ENCODE data around the gene MITF. TPM values are rescaled to one million over a fixed set of nuclear protein-coding genes. Genes with fewer than 3 reads are reported as not detected.

The MITF gene
- polyA plus RNA-seq, 1 donor from 2014 or later = not detected

DNA sequence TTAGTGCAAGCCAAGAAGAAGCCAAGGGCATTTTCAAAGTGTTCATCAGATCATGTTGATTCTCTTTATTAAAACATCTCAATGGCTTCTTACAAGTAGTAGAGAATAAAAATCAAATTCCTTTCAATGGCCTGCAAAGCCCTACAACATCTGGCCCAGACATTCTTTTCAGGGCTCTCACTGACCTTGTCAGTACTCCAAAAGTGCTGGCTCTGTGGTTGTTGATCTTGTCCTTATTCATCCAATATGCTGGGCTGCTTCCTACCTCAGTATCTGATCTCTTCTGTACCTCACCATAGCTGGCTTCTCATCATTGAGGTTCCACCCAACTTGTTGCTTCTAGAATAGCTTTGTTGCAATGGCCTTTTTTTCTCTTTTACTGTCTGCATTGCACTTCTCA lies 186.2 kb downstream of the MITF start:
- H3K4me3 ChIP-seq (ENCODE audit: low read length) = no peak overlapping the region
- no peak overlapping the region for H3K27ac ChIP-seq (ENCODE audit: low read length)
- H3K27me3 ChIP-seq (ENCODE audit: insufficient read depth, low read depth, low read length) = no peaks in the 10 kb centered on the region
- TF ChIP-seq POLR2AphosphoS5 (IDR thresholded peaks at IDR 0.05) = no peak
- no peak for TF ChIP-seq SMC3 (conservative IDR thresholded peaks at IDR 0.05; ENCODE audit: poor library complexity)
- TF ChIP-seq EZH2 (IDR thresholded peaks at IDR 0.05; ENCODE audit: borderline replicate concordance, insufficient read depth, low read length, poor library complexity, severe bottlenecking) = no peak
- TF ChIP-seq, protein P1, sequence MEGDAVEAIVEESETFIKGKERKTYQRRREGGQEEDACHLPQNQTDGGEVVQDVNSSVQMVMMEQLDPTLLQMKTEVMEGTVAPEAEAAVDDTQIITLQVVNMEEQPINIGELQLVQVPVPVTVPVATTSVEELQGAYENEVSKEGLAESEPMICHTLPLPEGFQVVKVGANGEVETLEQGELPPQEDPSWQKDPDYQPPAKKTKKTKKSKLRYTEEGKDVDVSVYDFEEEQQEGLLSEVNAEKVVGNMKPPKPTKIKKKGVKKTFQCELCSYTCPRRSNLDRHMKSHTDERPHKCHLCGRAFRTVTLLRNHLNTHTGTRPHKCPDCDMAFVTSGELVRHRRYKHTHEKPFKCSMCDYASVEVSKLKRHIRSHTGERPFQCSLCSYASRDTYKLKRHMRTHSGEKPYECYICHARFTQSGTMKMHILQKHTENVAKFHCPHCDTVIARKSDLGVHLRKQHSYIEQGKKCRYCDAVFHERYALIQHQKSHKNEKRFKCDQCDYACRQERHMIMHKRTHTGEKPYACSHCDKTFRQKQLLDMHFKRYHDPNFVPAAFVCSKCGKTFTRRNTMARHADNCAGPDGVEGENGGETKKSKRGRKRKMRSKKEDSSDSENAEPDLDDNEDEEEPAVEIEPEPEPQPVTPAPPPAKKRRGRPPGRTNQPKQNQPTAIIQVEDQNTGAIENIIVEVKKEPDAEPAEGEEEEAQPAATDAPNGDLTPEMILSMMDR (IDR thresholded peaks at IDR 0.05; ENCODE audit: poor library complexity, severe bottlenecking) = no peak
- no peak for TF ChIP-seq MXI1 (conservative IDR thresholded peaks at IDR 0.05; ENCODE audit: poor library complexity, severe bottlenecking)
- no peak for TF ChIP-seq TAF1 (IDR thresholded peaks at IDR 0.05; ENCODE audit: low read depth)
- TF ChIP-seq RAD21 (conservative IDR thresholded peaks at IDR 0.05) = no peak
- TF ChIP-seq, protein P2, sequence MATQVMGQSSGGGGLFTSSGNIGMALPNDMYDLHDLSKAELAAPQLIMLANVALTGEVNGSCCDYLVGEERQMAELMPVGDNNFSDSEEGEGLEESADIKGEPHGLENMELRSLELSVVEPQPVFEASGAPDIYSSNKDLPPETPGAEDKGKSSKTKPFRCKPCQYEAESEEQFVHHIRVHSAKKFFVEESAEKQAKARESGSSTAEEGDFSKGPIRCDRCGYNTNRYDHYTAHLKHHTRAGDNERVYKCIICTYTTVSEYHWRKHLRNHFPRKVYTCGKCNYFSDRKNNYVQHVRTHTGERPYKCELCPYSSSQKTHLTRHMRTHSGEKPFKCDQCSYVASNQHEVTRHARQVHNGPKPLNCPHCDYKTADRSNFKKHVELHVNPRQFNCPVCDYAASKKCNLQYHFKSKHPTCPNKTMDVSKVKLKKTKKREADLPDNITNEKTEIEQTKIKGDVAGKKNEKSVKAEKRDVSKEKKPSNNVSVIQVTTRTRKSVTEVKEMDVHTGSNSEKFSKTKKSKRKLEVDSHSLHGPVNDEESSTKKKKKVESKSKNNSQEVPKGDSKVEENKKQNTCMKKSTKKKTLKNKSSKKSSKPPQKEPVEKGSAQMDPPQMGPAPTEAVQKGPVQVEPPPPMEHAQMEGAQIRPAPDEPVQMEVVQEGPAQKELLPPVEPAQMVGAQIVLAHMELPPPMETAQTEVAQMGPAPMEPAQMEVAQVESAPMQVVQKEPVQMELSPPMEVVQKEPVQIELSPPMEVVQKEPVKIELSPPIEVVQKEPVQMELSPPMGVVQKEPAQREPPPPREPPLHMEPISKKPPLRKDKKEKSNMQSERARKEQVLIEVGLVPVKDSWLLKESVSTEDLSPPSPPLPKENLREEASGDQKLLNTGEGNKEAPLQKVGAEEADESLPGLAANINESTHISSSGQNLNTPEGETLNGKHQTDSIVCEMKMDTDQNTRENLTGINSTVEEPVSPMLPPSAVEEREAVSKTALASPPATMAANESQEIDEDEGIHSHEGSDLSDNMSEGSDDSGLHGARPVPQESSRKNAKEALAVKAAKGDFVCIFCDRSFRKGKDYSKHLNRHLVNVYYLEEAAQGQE (IDR thresholded peaks at IDR 0.05; ENCODE audit: borderline replicate concordance) = no peak
- no peak for TF ChIP-seq EP300 (conservative IDR thresholded peaks at IDR 0.05; ENCODE audit: poor library complexity, severe bottlenecking)
- H2AFZ ChIP-seq (ENCODE audit: low read depth, low read length) = no peak overlapping the region
- no peak overlapping the region for H3K4me2 ChIP-seq (ENCODE audit: low read length)
- H3K79me2 ChIP-seq (replicated peaks; ENCODE audit: insufficient read depth, low read length) = no peaks in the 10 kb centered on the region
- H3K9me2 ChIP-seq (ENCODE audit: insufficient read depth, low read length) = no peaks in the 10 kb centered on the region
- no peak overlapping the region for H3K9ac ChIP-seq (ENCODE audit: low read length)
- no peaks in the 10 kb centered on the region for H4K20me1 ChIP-seq (ENCODE audit: insufficient read depth)
- no peaks in the 10 kb centered on the region for H3K9me3 ChIP-seq (ENCODE audit: low read length)
- no peaks in the 10 kb centered on the region for H3F3A ChIP-seq (ENCODE audit: insufficient read depth, low read length, poor library complexity, severe bottlenecking)
- H3K36me3 ChIP-seq (ENCODE audit: insufficient read depth, low read length) = no peaks in the 10 kb centered on the region

GRCh38 chr3:69926385-69926784 lies 187.1 kb downstream of the MITF start:
- Histone ChIP-seq H3K9ac (ENCODE audit: low read length) (no peak overlapping the region), H2AFZ (ENCODE audit: low read depth, low read length) (no peak overlapping the region), H3K36me3 (ENCODE audit: insufficient read depth, low read length) (no peaks in the 10 kb centered on the region), H3K9me2 (ENCODE audit: insufficient read depth, low read length) (no peaks in the 10 kb centered on the region), H3K9me3 (ENCODE audit: low read length) (no peaks in the 10 kb centered on the region), H3K4me2 (ENCODE audit: low read length) (no peak overlapping the region), H3K4me3 (ENCODE audit: low read length) (no peak overlapping the region), H3K27ac (ENCODE audit: low read length) (no peak overlapping the region), H3K27me3 (ENCODE audit: insufficient read depth, low read depth, low read length) (no peaks in the 10 kb centered on the region), H3F3A (ENCODE audit: insufficient read depth, low read length, poor library complexity, severe bottlenecking) (no peaks in the 10 kb centered on the region), H3K79me2 (replicated peaks; ENCODE audit: insufficient read depth, low read length) (no peaks in the 10 kb centered on the region), H4K20me1 (ENCODE audit: insufficient read depth) (no peaks in the 10 kb centered on the region)
- TF ChIP-seq RAD21 (conservative IDR thresholded peaks at IDR 0.05) = no peak
- TF ChIP-seq EZH2 (IDR thresholded peaks at IDR 0.05; ENCODE audit: borderline replicate concordance, insufficient read depth, low read length, poor library complexity, severe bottlenecking) = no peak
- TF ChIP-seq, protein P2 (IDR thresholded peaks at IDR 0.05; ENCODE audit: borderline replicate concordance) = no peak
- TF ChIP-seq, protein P1 (IDR thresholded peaks at IDR 0.05; ENCODE audit: poor library complexity, severe bottlenecking) = no peak
- TF ChIP-seq TAF1 (IDR thresholded peaks at IDR 0.05; ENCODE audit: low read depth) = no peak
- TF ChIP-seq MXI1 (conservative IDR thresholded peaks at IDR 0.05; ENCODE audit: poor library complexity, severe bottlenecking) = no peak
- TF ChIP-seq EP300 (conservative IDR thresholded peaks at IDR 0.05; ENCODE audit: poor library complexity, severe bottlenecking) = no peak
- no peak for TF ChIP-seq POLR2AphosphoS5 (IDR thresholded peaks at IDR 0.05)
- TF ChIP-seq SMC3 (conservative IDR thresholded peaks at IDR 0.05; ENCODE audit: poor library complexity) = no peak
